ENCODE measurements around the gene ABTB2. TPM values are rescaled to one million over a fixed set of nuclear protein-coding genes. Genes with fewer than 3 reads are reported as not detected.

The ABTB2 gene
- total and polyA plus RNA-seq, 9 of the 15 experiments (the other 6 are each of a cell fraction or from before 2014, with no cell fraction given): 0.03 to 0.18 (median 0.12) TPM; not detected in 2

DNA sequence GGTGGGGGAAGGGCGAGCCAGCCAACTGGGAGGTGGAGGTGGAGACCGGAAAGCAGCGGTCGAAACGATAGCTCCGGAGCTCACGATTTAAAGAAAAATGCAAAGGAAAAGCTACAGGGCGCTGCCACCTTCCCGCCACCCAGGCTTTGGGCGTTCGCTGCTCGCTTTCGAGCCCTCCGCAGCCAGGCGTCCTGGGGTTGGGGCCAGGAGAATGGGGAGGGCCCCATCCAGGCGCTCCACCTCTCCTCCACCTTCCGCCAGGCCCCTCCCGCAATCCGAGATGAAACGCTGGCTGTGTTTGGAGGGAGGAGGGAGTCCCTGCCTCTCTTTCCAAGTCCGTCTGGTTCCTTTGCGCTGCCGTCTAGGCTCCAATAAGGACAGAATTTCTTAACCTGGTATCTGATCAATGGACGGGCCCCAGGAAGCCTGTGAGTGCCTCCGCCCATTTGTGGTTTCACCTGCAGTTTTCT is 483 bp upstream of the ABTB2 start:
- H3K27ac ChIP-seq (ENCODE audit: extremely low read depth, low read depth, low read length): 0 out of 3 replicates have a peak overlapping the region, but pooled peaks have one; percentile 22
- no peaks in the 10 kb centered on the region for H3K9me1 ChIP-seq (ENCODE audit: control insufficient read depth, insufficient read depth, low read length)
- H4K20me1 ChIP-seq (replicated peaks; ENCODE audit: control insufficient read depth, insufficient read depth, low read length): peaks cover 6% of the 10 kb centered on the region; the same call in 1 of the 2 replicates
- peak overlapping the region; percentile 33 to 86; a peak in 3 of 4 replicates for H3K9ac ChIP-seq (ENCODE audit: insufficient read depth in 1 of 2, low read depth in 2 of 2, low read length in 2 of 2)
- no TSS peak for BruUV-seq (replicated peaks)
- H3K4me2 ChIP-seq (ENCODE audit: insufficient read depth, low read length): peak overlapping the region; percentile 86
- POLR2A ChIA-PET: interaction anchor here (0.6 to 1.6 kb wide), 5 partner anchors 10 to 273 kb away, joined by 3 to 4 read pairs (median 3); no protein-coding TSS in a partner anchor
- 0% methylated on average over 10 of the region's 25 CpGs for WGBS (ENCODE audit: insufficient coverage, low coverage, missing lambda C conversion rate)
- DNase-seq (ENCODE audit: extremely low read depth in 1 of 4, low spot score in 3 of 4) (peak; percentile 67 to 76 (median 72)), ATAC-seq (peak; percentile 76), FAIRE-seq (peak; percentile 61)
- H2AFZ ChIP-seq (ENCODE audit: low read depth, low read length): peak overlapping the region; percentile 87
- H3K4me3 ChIP-seq: peak overlapping the region; percentile 32
- no peaks in the 10 kb centered on the region for H3K9me3 ChIP-seq (replicated peaks; ENCODE audit: control insufficient read depth, insufficient read depth, low read depth, low read length)
- intact Hi-C loops (cut with micrococcal nuclease): loop anchor here (1.0 to 10.0 kb wide), 5 partner anchors 111 to 550 kb away; no protein-coding TSS in a partner anchor
- H3K79me2 ChIP-seq (ENCODE audit: control insufficient read depth, insufficient read depth, low read length): no peaks in the 10 kb centered on the region
- in situ Hi-C loops (cut with MboI): loop anchor here (5.0 to 10.0 kb wide), 2 partner anchors 181 to 363 kb away; no protein-coding TSS in a partner anchor
- H3K4me1 ChIP-seq (replicated peaks in 1 of 2; ENCODE audit: control insufficient read depth in 2 of 2, insufficient read depth in 2 of 2, low read length in 2 of 2): peaks cover 9 to 27% of the 10 kb centered on the region in 2 experiments
- H3K36me3 ChIP-seq (ENCODE audit: control insufficient read depth, insufficient read depth, low read length): no peaks in the 10 kb centered on the region
- peaks cover 17 to 23% of the 10 kb centered on the region in 2 experiments for H3K27me3 ChIP-seq (ENCODE audit: control insufficient read depth in 2 of 2, insufficient read depth in 2 of 2, low read length in 2 of 2)
- CTCF ChIA-PET (ENCODE audit: low intra/inter-chr PET ratio): interaction anchor here (0.6 to 2.9 kb wide), 8 partner anchors 110 to 549 kb away, joined by 4 to 80 read pairs (median 10); no protein-coding TSS in a partner anchor
- TF ChIP-seq ZNF766 (CRISPR knock-in tag; conservative IDR thresholded peaks at IDR 0.05) (no peak), PHB2 (IDR thresholded peaks at IDR 0.05; ENCODE audit: low read depth) (no peak), BHLHE40 (IDR thresholded peaks at IDR 0.05; ENCODE audit: low read length) (no peak), ZNF212 (CRISPR knock-in tag; IDR thresholded peaks at IDR 0.05) (no peak), KHSRP (IDR thresholded peaks at IDR 0.05) (no peak), BMI1 (IDR thresholded peaks at IDR 0.05; ENCODE audit: low read length) (no peak), POLR2AphosphoS5 (IDR thresholded peaks at IDR 0.05; ENCODE audit: control insufficient read depth, insufficient read depth, low read depth, low read length) (no peak), WHSC1 (IDR thresholded peaks at IDR 0.05; ENCODE audit: low read length) (no peak), ZNF785 (CRISPR knock-in tag; IDR thresholded peaks at IDR 0.05) (no peak), CHCHD3 (CRISPR knock-in tag; IDR thresholded peaks at IDR 0.05) (no peak), POLR2A (conservative IDR thresholded peaks at IDR 0.05) (no peak), SIX5 (IDR thresholded peaks at IDR 0.05; ENCODE audit: borderline replicate concordance in 1 of 2, insufficient read depth in 1 of 2, low read depth in 1 of 2, low read length in 2 of 2) (no peak), OTX1 (CRISPR knock-in tag; IDR thresholded peaks at IDR 0.05) (no peak), HDAC1 (IDR thresholded peaks at IDR 0.05) (no peak), PHF21A (IDR thresholded peaks at IDR 0.05; ENCODE audit: borderline replicate concordance, low read depth) (no peak), YY1 (IDR thresholded peaks at IDR 0.05; ENCODE audit: borderline replicate concordance in 1 of 3, control insufficient read depth in 1 of 3, extremely low read depth in 1 of 3, insufficient read depth in 3 of 3, insufficient read length in 1 of 3, insufficient replicate concordance in 2 of 3, low read depth in 1 of 3, low read length in 2 of 3) (no peak), CREM (IDR thresholded peaks at IDR 0.05; ENCODE audit: low read depth) (no peak), CC2D1A (IDR thresholded peaks at IDR 0.05) (no peak), FOXO4 (CRISPR knock-in tag; IDR thresholded peaks at IDR 0.05) (no peak), ZBTB8A (IDR thresholded peaks at IDR 0.05; ENCODE audit: partially characterized antibody) (no peak), STAT5B (CRISPR knock-in tag; IDR thresholded peaks at IDR 0.05) (no peak), FOXA3 (CRISPR knock-in tag; conservative IDR thresholded peaks at IDR 0.05 in 1 of 2, IDR thresholded peaks at IDR 0.05 in 1 of 2) (no peak)
- TF ChIP-seq, protein P1, sequence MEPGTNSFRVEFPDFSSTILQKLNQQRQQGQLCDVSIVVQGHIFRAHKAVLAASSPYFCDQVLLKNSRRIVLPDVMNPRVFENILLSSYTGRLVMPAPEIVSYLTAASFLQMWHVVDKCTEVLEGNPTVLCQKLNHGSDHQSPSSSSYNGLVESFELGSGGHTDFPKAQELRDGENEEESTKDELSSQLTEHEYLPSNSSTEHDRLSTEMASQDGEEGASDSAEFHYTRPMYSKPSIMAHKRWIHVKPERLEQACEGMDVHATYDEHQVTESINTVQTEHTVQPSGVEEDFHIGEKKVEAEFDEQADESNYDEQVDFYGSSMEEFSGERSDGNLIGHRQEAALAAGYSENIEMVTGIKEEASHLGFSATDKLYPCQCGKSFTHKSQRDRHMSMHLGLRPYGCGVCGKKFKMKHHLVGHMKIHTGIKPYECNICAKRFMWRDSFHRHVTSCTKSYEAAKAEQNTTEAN (CRISPR knock-in tag; IDR thresholded peaks at IDR 0.05): no peak

Measured in K562 (cell line).